BJ (cell line): ENCODE data around the gene TNIK. TPM values are rescaled to one million over a fixed set of nuclear protein-coding genes. Genes with fewer than 3 reads are reported as not detected.
"Not testable (repeated sequence)": the region's sequence is repeated elsewhere in the genome, so short reads cannot be mapped to it uniquely, and the experiment has no call there.

Experiments
- CTCF ChIA-PET: fragments of 350-600 bp; formaldehyde crosslinking; extraction: SDS; loops from one replicate; lab custom pipeline; 2021; ENCODE audit warnings: antibody characterized with exemption, inconsistent platforms; lab: Yijun Ruan, JAX
- POLR2A ChIA-PET: fragments of 300-600 bp; sonication (Branson Sonifier 250); formaldehyde crosslinking; extraction: SDS; loops from one replicate; lab custom pipeline; 2021; ENCODE audit warnings: antibody characterized with exemption; lab: Charles Lee
- DNase-seq: peaks from one replicate; pipeline ENCODE4 v3.0.0-alpha.2; 2011; ENCODE audit warnings: low read depth
- H3K27me3 ChIP-seq: 2 replicates; pipeline ENCODE4 v1.6.0; 2011; ENCODE audit warnings: low read length; ENCODE audit not compliant: control insufficient read depth, insufficient read depth
- H3K36me3 ChIP-seq: 2 replicates; pipeline ENCODE4 v1.5.1; 2011; ENCODE audit warnings: low read length; ENCODE audit not compliant: control insufficient read depth, insufficient read depth
- H3K4me3 ChIP-seq: 2 replicates; pipeline ENCODE4 v1.5.1; 2011; ENCODE audit warnings: low read depth, mild to moderate bottlenecking, control low read depth, low read length
- polyA plus RNA-seq: library from polyadenylated mRNA; depleted of rRNA; stranded (reverse); fragments of >200 nt; gene quantifications from 2 replicates; pipeline ENCODE4 v1.2.3, GENCODE V29; 2011
- TF ChIP-seq, protein P1 (sequence below): IDR thresholded peaks from 2 replicates; pipeline ENCODE4 v1.5.1; 2011; ENCODE audit warnings: low read depth, mild to moderate bottlenecking, control low read depth, inconsistent platforms, low read length, moderate library complexity; ENCODE audit not compliant: insufficient read depth

Gene TNIK
- polyA plus RNA-seq, 1 experiment: 2.1 TPM

DNA sequence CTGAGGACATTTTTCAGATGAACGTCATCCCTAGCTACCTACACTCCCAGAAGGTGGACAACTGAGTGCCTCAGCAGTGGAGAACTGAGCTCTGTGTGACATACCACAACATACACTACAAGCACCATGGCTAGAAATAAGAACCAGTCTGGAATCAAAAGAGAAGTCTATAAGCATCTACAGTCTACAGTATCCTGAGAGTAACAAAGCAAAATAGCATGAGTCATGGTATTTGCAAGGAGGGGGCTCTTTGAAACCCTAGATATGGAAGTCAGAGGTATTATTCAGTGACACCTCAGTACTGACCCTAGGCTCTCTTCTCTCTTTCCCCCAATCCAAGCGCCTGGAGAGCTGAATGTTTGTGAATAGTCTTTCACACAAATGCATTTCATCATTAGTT lies 87.5 kb downstream of the TNIK start:
- ChIA-PET CTCF (no interaction called here), POLR2A (no interaction called here)
- Histone ChIP-seq H3K36me3 (no peaks in the 10 kb centered on the region), H3K27me3 (no peaks in the 10 kb centered on the region), H3K4me3 (no peak overlapping the region)
- TF ChIP-seq, protein P1, sequence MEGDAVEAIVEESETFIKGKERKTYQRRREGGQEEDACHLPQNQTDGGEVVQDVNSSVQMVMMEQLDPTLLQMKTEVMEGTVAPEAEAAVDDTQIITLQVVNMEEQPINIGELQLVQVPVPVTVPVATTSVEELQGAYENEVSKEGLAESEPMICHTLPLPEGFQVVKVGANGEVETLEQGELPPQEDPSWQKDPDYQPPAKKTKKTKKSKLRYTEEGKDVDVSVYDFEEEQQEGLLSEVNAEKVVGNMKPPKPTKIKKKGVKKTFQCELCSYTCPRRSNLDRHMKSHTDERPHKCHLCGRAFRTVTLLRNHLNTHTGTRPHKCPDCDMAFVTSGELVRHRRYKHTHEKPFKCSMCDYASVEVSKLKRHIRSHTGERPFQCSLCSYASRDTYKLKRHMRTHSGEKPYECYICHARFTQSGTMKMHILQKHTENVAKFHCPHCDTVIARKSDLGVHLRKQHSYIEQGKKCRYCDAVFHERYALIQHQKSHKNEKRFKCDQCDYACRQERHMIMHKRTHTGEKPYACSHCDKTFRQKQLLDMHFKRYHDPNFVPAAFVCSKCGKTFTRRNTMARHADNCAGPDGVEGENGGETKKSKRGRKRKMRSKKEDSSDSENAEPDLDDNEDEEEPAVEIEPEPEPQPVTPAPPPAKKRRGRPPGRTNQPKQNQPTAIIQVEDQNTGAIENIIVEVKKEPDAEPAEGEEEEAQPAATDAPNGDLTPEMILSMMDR: no peak
- DNase-seq: no peak

GRCh38 chr3:171371354-171371753 lies 88.9 kb downstream of the TNIK start:
- ChIA-PET CTCF (interaction anchor here (0.9 to 1.4 kb wide), 2 partner anchors 9 to 322 kb away, joined by 3 to 4 read pairs; no protein-coding TSS in a partner anchor), POLR2A (no interaction called here)
- DNase-seq: no peak
- Histone ChIP-seq H3K27me3 (no peaks in the 10 kb centered on the region), H3K36me3 (no peaks in the 10 kb centered on the region), H3K4me3 (no peak overlapping the region)
- TF ChIP-seq, protein P1: no peak

GRCh38 chr3:171369156-171369555 lies 91.0 kb downstream of the TNIK start:
- ChIA-PET POLR2A (no interaction called here), CTCF (no interaction called here)
- no peak for DNase-seq
- Histone ChIP-seq H3K27me3 (no peaks in the 10 kb centered on the region), H3K36me3 (no peaks in the 10 kb centered on the region), H3K4me3 (no peak overlapping the region)
- TF ChIP-seq, protein P1: no peak

DNA sequence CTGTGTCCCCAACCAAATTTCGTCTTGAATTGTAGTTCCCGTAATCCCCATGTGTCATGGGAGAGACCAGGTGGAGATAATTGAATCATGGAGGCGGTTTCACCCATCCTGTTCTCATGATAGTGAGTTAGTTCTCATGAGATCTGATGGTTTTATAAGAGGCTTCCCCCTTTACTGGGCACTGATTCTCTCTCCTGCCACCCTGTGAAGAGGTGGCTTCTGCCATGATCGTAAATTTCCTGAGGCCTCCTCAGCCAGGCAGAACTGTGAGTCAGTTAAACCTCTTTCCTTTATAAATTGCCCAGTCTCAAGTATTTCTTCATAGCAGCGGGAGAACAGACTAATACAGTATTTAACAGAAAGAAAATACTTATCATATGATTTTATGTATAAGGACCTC lies 93.5 kb downstream of the TNIK start:
- H3K36me3 ChIP-seq, H3K4me3 ChIP-seq, H3K27me3 ChIP-seq, POLR2A ChIA-PET, DNase-seq: not testable (repeated sequence)
- CTCF ChIA-PET: interaction anchor here (1.1 kb wide), 1 partner anchor 10 kb away, joined by 3 read pairs; no protein-coding TSS in a partner anchor

- no peaks in the 10 kb centered on the region for H3K27me3 ChIP-seq
- no peak overlapping the region for H3K4me3 ChIP-seq
- TF ChIP-seq, protein P1: no peak
- CTCF ChIA-PET: no interaction called here
- H3K36me3 ChIP-seq: no peaks in the 10 kb centered on the region
- POLR2A ChIA-PET: no interaction called here
- no peak for DNase-seq
Observed at GRCh38 chr3:171366043-171366442, 94.2 kb downstream of the TNIK start.

GRCh38 chr3:171365489-171365888 lies 94.7 kb downstream of the TNIK start:
- no peaks in the 10 kb centered on the region for H3K27me3 ChIP-seq
- ChIA-PET POLR2A (no interaction called here), CTCF (no interaction called here)
- H3K4me3 ChIP-seq: no peak overlapping the region
- no peaks in the 10 kb centered on the region for H3K36me3 ChIP-seq
- TF ChIP-seq, protein P1: no peak
- no peak for DNase-seq
